HG03469 (cell line): ENCODE results near the gene CAMTA1.

Experiments used
- ATAC-seq: cut with Tn5 transposase; IDR thresholded peaks from one replicate; pipeline ENCODE4 v1.9.1; 2021; ENCODE audit warnings: mild to moderate bottlenecking, moderate library complexity, moderate number of reproducible peaks; ENCODE audit not compliant: unreplicated experiment

The CAMTA1 gene

GRCh38 chr1:7551442-7551841 lies 766.2 kb downstream of the CAMTA1 start:
- ATAC-seq, result no peak

DNA sequence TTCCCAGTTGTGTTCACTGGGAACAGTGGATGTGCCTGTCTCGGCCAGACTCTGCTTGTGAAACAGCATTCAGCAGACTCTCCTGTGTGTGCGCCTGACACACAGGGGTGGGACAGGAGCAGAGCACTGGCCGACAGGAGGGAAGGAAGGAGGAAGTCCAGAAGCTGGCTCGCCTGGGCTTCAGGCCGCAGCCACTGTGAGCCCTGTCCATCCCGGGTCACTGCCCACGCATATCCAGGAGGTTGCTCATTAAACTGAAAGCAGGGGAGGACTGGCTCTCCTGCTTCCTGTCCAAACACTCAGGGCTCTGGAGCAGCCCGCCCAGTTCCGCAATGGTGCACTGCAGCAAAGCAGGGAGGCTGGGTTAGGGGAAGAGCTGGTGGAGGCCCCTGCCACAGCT lies 767.1 kb downstream of the CAMTA1 start:
- ATAC-seq, result no peak

DNA sequence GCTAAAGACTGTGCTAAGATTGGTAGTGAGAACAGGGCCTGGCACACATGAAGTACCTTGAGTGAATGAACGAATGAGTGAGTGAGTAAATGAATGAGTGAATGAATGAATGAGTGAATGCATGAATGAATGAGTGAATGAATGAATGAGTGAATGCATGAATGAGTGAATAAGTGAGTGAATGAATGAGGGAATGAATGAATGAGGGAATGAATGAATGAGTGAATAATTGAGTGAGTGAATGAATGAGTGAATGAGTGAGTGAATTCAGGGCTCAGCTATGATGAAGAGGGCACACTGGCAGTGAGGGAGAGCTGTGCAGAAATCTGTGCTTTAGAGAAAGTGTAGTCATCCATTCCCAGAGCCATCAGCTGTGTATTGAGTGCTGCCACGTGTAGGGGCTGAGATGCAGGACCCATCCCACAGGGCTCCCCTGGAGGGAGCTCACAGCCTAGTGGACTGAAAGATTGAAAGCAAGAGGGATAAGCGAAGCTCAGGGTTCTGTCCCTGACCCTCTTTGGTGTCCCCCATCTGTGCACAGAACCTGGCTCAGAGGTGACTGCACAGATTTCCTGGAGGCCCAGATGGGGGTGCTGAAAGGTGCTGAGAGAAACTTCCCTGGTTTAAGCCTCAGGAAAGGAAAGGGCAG lies 767.9 kb downstream of the CAMTA1 start:
- no peak for ATAC-seq

DNA sequence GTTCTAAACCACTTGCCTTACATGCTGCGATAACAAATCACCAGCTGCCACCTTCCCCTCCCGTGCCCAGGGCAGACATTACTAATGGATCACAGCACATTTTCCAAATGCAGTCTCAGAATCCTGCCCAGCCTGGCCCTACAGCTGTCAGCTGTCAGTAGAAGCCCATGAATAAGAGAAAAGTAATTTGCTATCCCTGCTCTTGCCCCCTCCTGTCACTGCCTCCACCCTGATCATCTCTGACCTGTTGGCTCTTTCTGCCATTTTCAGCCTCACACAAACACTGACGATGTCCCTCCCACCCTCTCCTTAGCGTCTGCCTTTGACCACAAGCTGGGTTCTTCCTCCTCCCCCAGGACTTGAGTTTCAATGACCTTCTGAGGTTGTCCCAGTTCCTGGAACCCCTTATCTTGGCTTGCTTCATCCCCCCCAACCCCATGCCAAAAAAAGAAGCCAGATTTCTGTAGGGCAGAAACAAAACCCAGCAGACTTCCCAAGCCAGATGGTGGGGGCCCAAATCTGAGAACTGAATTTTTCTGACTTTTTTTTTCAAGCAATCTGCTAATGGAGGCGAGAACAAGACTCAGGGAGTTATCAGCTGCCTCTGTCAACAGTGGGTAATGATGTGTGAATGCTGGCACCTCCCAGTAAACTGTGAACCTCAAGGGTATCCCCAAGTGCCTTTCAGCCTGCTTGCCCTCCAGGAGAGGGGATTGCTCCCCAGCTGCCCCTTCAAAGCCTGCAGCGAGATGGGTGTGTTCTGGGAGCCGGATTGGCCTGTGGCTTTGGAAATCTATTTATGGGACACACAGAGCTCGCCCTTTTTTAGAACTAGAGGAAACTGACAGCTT lies 769.4 kb downstream of the CAMTA1 start:
- ATAC-seq, result no peak

DNA sequence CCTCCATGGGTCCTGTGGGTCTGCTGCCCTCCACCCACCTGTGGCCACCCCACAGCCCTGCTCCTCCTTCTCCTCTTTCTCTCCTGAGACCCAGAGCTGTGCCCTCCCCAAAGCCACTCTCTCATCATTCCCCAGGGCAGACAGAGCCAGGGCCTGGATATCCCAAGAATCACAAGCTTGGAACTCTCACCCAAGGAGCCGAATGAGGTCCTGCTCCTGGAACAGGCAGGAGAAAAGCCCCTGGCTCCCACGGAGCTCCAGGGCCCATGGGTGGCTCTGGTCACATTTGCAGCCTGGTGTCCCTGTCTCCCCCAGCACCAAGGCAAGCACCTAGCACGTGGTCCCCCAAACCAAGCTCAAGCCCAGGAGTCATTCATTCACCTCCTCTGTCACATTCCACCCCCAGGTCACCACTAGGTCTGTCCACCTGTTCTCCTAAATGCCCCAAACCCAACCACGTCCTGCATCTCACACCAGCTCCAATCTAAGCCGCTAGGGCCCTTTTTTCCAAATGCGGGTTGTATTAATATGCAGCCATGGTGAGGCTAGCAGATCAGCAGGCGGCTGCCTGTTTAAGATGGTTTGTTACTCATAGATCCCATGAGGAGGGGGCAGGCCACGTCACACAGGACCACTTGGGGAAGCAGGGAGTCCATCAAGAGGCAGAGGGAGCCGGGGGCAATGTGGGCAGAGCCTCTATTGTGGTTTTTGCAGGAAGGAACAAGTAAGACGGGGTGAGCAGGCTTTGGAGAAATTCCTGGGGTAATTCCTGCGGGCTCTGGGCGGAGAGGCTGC lies 770.3 kb downstream of the CAMTA1 start:
- ATAC-seq, result no peak

- ATAC-seq, result no peak
Observed at GRCh38 chr1:7557301-7557891, 772.1 kb downstream of the CAMTA1 start.

GRCh38 chr1:7558041-7558461 lies 772.8 kb downstream of the CAMTA1 start:
- ATAC-seq, result no peak

GRCh38 chr1:7558481-7558880 lies 773.2 kb downstream of the CAMTA1 start:
- no peak for ATAC-seq

DNA sequence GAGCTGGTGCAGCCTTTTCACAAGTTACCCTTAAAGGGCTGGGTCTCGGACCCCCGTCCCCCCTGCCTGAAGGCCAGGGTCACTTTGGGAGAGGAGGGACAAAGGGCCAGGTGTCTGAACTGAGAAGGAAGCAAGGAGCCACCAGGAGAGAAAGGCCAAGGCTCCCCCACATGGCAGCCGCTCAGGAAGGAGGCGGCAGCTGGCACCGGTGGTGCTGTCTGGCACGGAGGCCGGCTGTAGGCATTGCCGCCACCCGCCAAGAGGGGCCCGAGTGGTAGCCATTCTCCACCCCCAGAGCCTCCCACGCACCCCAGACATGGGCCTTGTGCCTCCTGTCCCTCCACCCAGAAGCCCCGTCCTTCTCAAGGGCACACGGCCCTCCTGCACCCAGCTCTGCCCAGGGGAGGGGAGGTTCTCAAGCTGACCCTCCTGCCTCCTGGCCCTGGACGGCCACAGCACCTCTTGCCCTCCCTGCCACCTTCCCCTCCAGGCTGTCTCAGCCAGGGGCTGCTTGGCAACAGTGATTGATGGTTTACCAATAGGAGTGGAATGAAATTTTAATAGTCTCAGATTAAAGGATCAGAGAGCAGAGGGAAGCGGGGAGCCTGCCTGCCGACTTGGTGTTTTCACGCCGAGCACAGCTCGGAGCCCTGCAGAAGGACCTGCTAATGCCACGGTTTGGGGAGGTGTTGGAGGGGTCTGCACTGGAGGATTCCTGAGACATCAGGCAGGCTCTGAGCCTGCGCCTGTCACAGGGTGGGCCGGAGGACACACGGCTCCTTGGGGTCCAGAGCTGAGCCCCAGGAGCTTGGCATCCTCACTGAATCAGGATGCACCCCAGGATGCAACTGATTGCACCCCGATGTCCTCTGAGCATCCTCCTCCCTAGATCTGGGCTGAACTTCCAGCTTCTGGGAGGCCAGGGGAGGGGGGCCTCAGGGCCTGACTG lies 773.9 kb downstream of the CAMTA1 start:
- ATAC-seq, result no peak

- no peak for ATAC-seq
Observed at GRCh38 chr1:7560128-7560527, 774.9 kb downstream of the CAMTA1 start.

DNA sequence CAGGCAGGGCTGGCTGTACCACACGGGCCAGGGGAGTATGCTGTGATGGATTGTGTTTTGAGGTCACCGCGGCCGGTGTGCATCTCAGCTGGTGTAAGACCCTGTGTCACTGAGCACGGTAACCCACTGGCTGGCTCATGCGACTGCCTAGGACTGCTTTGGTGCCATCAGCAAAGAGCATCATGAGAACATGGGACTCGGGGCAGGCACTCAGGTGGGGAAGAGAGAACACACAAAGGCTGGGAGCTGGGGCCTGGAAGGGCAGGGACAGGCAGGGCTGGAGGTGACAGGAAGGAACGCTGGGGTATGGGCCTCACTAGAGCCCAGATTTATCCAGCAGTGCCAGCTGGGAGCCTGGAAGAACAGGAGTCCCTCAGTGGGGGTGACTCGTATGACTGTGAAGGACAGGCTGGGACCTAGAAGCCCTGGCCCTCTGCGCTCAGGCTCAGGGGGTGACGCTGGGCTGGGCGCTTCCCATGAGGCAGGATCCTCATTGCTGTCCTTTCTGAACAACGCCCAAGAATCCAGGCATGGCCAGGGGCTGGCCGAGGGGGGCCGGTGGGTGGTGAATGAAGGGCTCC lies 775.4 kb downstream of the CAMTA1 start:
- no peak for ATAC-seq

- ATAC-seq, result no peak
Observed at GRCh38 chr1:7561331-7561921, 776.2 kb downstream of the CAMTA1 start.

GRCh38 chr1:7561936-7562728 lies 776.9 kb downstream of the CAMTA1 start:
- ATAC-seq, result no peak

- no peak for ATAC-seq
Observed at GRCh38 chr1:7562729-7563605, 777.7 kb downstream of the CAMTA1 start.

DNA sequence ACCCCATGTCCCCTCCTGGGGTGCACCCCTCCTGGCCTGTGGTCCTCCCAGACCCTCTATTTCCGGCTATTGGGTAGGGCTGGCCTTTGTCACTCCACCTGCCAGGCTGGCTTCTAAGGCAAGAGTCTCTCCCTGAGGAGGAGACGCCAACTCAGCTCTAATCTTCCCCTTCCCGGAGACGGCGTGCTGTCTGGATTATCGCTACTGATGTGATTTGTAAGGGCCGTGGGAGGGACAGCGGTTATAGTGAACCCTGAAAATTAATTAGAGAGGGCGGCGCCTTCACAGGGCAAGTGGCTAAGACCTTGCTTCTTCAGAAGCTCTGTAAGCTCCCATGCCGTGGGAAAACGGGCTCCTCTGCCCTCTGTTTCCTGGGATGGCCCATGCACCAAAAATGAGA lies 778.9 kb downstream of the CAMTA1 start:
- ATAC-seq, result no peak

DNA sequence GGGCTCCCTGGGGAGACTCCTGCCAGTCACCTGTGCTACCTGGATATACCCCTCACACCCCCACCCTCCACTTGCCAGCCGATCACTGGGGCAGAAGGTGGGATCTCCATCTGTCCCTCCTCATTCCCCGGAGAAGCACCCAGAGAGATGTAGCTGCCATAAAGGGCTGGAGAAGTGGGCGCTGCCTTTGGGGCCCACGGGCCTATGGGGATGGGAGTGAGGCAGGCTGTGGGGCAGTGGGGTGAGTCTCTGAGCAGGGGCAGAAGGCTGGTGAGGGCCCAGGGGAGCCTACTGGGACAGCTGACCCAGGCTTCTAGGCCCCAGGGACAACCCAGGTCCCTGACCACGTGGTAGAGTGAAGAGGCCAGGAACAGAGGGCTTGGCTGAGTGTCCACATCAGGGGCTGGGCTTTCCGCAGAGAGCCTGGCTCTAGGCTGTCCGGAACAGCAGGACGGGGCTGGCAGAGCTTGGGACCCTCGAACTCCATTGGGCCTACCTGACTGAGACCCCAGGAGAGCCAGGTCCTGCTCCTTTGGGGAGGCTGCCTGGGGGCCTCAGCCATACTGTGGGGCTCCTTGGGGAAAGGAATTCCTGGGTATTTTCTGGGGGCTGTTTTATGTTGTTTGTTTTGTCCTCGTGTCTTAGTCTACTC lies 780.0 kb downstream of the CAMTA1 start:
- ATAC-seq, result no peak
